ENCODE data around the gene IL31RA.

Gene IL31RA

GRCh38 chr5:55847837-55848236 is 3.3 kb upstream of the IL31RA start:
- no peak overlapping the region for H2AK5ac ChIP-seq (ENCODE audit: low read depth, low read length)
- H3K27ac ChIP-seq (replicated peaks; ENCODE audit: low read length), result no peak overlapping the region
- no peaks in the 10 kb centered on the region for H3K79me1 ChIP-seq (ENCODE audit: low read depth, low read length)
- no peaks in the 10 kb centered on the region for H3K27me3 ChIP-seq (ENCODE audit: control insufficient read depth in 3 of 3, insufficient read depth in 3 of 3, low read depth in 1 of 3, low read length in 3 of 3)
- no peak for DNase-seq (ENCODE audit: low spot score)
- H3K4me3 ChIP-seq (ENCODE audit: low read length in 2 of 2), result no peak overlapping the region
- H2BK12ac ChIP-seq (ENCODE audit: low read length), result no peak overlapping the region
- H2AFZ ChIP-seq (ENCODE audit: low read length), result no peak overlapping the region
- H2BK120ac ChIP-seq (ENCODE audit: low read depth, low read length), result no peak overlapping the region
- no peak overlapping the region for H4K91ac ChIP-seq (ENCODE audit: low read depth, low read length, poor library complexity)
- no peak overlapping the region for H4K8ac ChIP-seq (ENCODE audit: low read depth, low read length)
- H3K18ac ChIP-seq (ENCODE audit: low read length), result no peak overlapping the region
- H2BK15ac ChIP-seq (ENCODE audit: low read length), result no peak overlapping the region
- H3K36me3 ChIP-seq (replicated peaks in 1 of 2; ENCODE audit: control insufficient read depth in 2 of 2, insufficient read depth in 2 of 2, low read length in 2 of 2), result no peaks in the 10 kb centered on the region
- WGBS, 2 donors (ENCODE audit: extremely low coverage in 2 of 2, insufficient read length in 2 of 2, insufficient replicate concordance in 1 of 2), result no CpG with 5 or more reads among the region's 1 CpG
- no peak overlapping the region for H2BK5ac ChIP-seq (ENCODE audit: low read length)
- H3K4me2 ChIP-seq (ENCODE audit: insufficient read depth, low read length, poor library complexity, severe bottlenecking), result no peak overlapping the region
- no peaks in the 10 kb centered on the region for H3K4me1 ChIP-seq (ENCODE audit: control insufficient read depth in 2 of 2, insufficient read depth in 1 of 2, low read depth in 1 of 2, low read length in 2 of 2)
- no peak overlapping the region for H3K4ac ChIP-seq (ENCODE audit: low read length)
- no peak overlapping the region for H3K14ac ChIP-seq (ENCODE audit: low read length)
- no peak overlapping the region for H3K23ac ChIP-seq (ENCODE audit: low read depth, low read length, poor library complexity)
- H3K9ac ChIP-seq (ENCODE audit: low read depth, low read length, poor library complexity), result no peak overlapping the region
- no peaks in the 10 kb centered on the region for H3K9me3 ChIP-seq (replicated peaks in 1 of 2; ENCODE audit: control insufficient read depth in 2 of 2, insufficient read depth in 1 of 2, low read depth in 1 of 2, low read length in 2 of 2)

DNA sequence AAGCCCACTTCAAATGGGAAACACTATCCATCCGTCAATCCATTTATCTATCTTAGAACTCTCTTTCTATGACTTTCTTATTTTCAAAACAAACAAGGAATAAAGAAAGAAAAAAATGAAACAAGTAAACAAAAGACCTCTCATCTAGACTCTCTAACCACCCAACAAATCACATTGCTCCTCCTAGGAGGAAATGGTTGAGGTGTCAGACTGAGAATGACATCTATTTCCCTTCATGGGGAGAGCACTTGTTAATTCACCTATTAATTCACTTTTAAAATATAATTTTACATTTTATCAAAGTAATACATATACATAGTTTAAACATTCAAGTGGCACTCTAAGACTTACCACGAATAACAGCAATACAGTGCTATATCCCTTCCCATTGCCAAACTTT is 2.4 kb upstream of the IL31RA start:
- no peak for DNase-seq (ENCODE audit: low spot score)
- WGBS, 2 donors (ENCODE audit: extremely low coverage in 2 of 2, insufficient read length in 2 of 2, insufficient replicate concordance in 1 of 2), result no CpG with 5 or more reads among the region's 2 CpGs
- H3K4me1 ChIP-seq (ENCODE audit: control insufficient read depth in 2 of 2, insufficient read depth in 1 of 2, low read depth in 1 of 2, low read length in 2 of 2), result peaks cover 0 to 2% of the 10 kb centered on the region in 2 donors
- no peaks in the 10 kb centered on the region for H3K27me3 ChIP-seq (ENCODE audit: control insufficient read depth in 3 of 3, insufficient read depth in 3 of 3, low read depth in 1 of 3, low read length in 3 of 3)
- H4K8ac ChIP-seq (ENCODE audit: low read depth, low read length), result no peak overlapping the region
- H2BK120ac ChIP-seq (ENCODE audit: low read depth, low read length), result no peak overlapping the region
- H2BK5ac ChIP-seq (ENCODE audit: low read length), result no peak overlapping the region
- no peak overlapping the region for H3K9ac ChIP-seq (ENCODE audit: low read depth, low read length, poor library complexity)
- H2AFZ ChIP-seq (ENCODE audit: low read length), result no peak overlapping the region
- no peak overlapping the region for H3K18ac ChIP-seq (ENCODE audit: low read length)
- H3K4me3 ChIP-seq (ENCODE audit: low read length in 2 of 2), result no peak overlapping the region
- no peak overlapping the region for H3K4ac ChIP-seq (ENCODE audit: low read length)
- no peak overlapping the region for H3K23ac ChIP-seq (ENCODE audit: low read depth, low read length, poor library complexity)
- no peak overlapping the region for H4K91ac ChIP-seq (ENCODE audit: low read depth, low read length, poor library complexity)
- no peaks in the 10 kb centered on the region for H3K79me1 ChIP-seq (ENCODE audit: low read depth, low read length)
- H2BK15ac ChIP-seq (ENCODE audit: low read length), result no peak overlapping the region
- H3K36me3 ChIP-seq (replicated peaks in 1 of 2; ENCODE audit: control insufficient read depth in 2 of 2, insufficient read depth in 2 of 2, low read length in 2 of 2), result no peaks in the 10 kb centered on the region
- no peaks in the 10 kb centered on the region for H3K9me3 ChIP-seq (replicated peaks in 1 of 2; ENCODE audit: control insufficient read depth in 2 of 2, insufficient read depth in 1 of 2, low read depth in 1 of 2, low read length in 2 of 2)
- no peak overlapping the region for H3K14ac ChIP-seq (ENCODE audit: low read length)
- H2BK12ac ChIP-seq (ENCODE audit: low read length), result no peak overlapping the region
- H2AK5ac ChIP-seq (ENCODE audit: low read depth, low read length), result no peak overlapping the region
- no peak overlapping the region for H3K4me2 ChIP-seq (ENCODE audit: insufficient read depth, low read length, poor library complexity, severe bottlenecking)
- no peak overlapping the region for H3K27ac ChIP-seq (replicated peaks; ENCODE audit: low read length)

DNA sequence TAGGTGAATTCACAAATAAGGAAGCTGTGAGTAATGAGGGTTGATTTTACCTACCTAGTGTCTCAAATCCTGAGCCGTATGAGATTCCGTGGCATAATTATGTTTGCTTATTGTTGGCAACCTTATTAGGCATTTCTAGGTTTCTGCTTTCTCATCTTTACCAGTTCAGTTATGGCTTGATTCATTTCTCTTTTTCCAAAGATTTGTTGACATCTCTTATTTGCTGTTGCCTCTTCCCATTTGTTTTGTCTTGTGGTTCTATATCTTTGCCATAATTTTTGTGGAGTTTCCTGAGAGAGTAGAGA is 470 bp downstream of the IL31RA start:
- Histone ChIP-seq H2AK5ac (ENCODE audit: low read depth, low read length) (no peak overlapping the region), H3K4me3 (ENCODE audit: low read length in 2 of 2) (no peak overlapping the region), H3K9ac (ENCODE audit: low read depth, low read length, poor library complexity) (no peak overlapping the region), H3K9me3 (replicated peaks in 1 of 2; ENCODE audit: control insufficient read depth in 2 of 2, insufficient read depth in 1 of 2, low read depth in 1 of 2, low read length in 2 of 2) (no peaks in the 10 kb centered on the region), H2BK5ac (ENCODE audit: low read length) (no peak overlapping the region), H2BK12ac (ENCODE audit: low read length) (no peak overlapping the region), H3K23ac (ENCODE audit: low read depth, low read length, poor library complexity) (no peak overlapping the region), H3K79me1 (ENCODE audit: low read depth, low read length) (no peaks in the 10 kb centered on the region), H3K27ac (replicated peaks; ENCODE audit: low read length) (no peak overlapping the region), H3K14ac (ENCODE audit: low read length) (no peak overlapping the region), H3K18ac (ENCODE audit: low read length) (no peak overlapping the region), H4K91ac (ENCODE audit: low read depth, low read length, poor library complexity) (no peak overlapping the region), H3K4me2 (ENCODE audit: insufficient read depth, low read length, poor library complexity, severe bottlenecking) (no peak overlapping the region), H3K4ac (ENCODE audit: low read length) (no peak overlapping the region), H2BK15ac (ENCODE audit: low read length) (no peak overlapping the region), H3K4me1 (ENCODE audit: control insufficient read depth in 2 of 2, insufficient read depth in 1 of 2, low read depth in 1 of 2, low read length in 2 of 2) (peaks cover 0 to 2% of the 10 kb centered on the region in 2 donors), H2AFZ (ENCODE audit: low read length) (no peak overlapping the region), H2BK120ac (ENCODE audit: low read depth, low read length) (no peak overlapping the region), H3K36me3 (replicated peaks in 1 of 2; ENCODE audit: control insufficient read depth in 2 of 2, insufficient read depth in 2 of 2, low read length in 2 of 2) (no peaks in the 10 kb centered on the region), H4K8ac (ENCODE audit: low read depth, low read length) (no peak overlapping the region), H3K27me3 (ENCODE audit: control insufficient read depth in 3 of 3, insufficient read depth in 3 of 3, low read depth in 1 of 3, low read length in 3 of 3) (no peaks in the 10 kb centered on the region)
- DNase-seq (ENCODE audit: low spot score), result no peak
- WGBS, 2 donors (ENCODE audit: extremely low coverage in 2 of 2, insufficient read length in 2 of 2, insufficient replicate concordance in 1 of 2), result no CpG with 5 or more reads among the region's 2 CpGs

- WGBS, 2 donors (ENCODE audit: extremely low coverage in 2 of 2, insufficient read length in 2 of 2, insufficient replicate concordance in 1 of 2), result no CpG with 5 or more reads among the region's 3 CpGs
- H4K8ac ChIP-seq (ENCODE audit: low read depth, low read length), result no peak overlapping the region
- H3K23ac ChIP-seq (ENCODE audit: low read depth, low read length, poor library complexity), result no peak overlapping the region
- H4K91ac ChIP-seq (ENCODE audit: low read depth, low read length, poor library complexity), result no peak overlapping the region
- H2BK5ac ChIP-seq (ENCODE audit: low read length), result no peak overlapping the region
- H3K4me3 ChIP-seq (ENCODE audit: low read length in 2 of 2), result no peak overlapping the region
- H3K79me1 ChIP-seq (ENCODE audit: low read depth, low read length), result no peaks in the 10 kb centered on the region
- H2BK12ac ChIP-seq (ENCODE audit: low read length), result no peak overlapping the region
- H2BK15ac ChIP-seq (ENCODE audit: low read length), result no peak overlapping the region
- no peaks in the 10 kb centered on the region for H3K9me3 ChIP-seq (replicated peaks in 1 of 2; ENCODE audit: control insufficient read depth in 2 of 2, insufficient read depth in 1 of 2, low read depth in 1 of 2, low read length in 2 of 2)
- no peaks in the 10 kb centered on the region for H3K36me3 ChIP-seq (replicated peaks in 1 of 2; ENCODE audit: control insufficient read depth in 2 of 2, insufficient read depth in 2 of 2, low read length in 2 of 2)
- H2AK5ac ChIP-seq (ENCODE audit: low read depth, low read length), result no peak overlapping the region
- no peak overlapping the region for H2AFZ ChIP-seq (ENCODE audit: low read length)
- peaks cover 0 to 6% of the 10 kb centered on the region in 2 donors for H3K4me1 ChIP-seq (ENCODE audit: control insufficient read depth in 2 of 2, insufficient read depth in 1 of 2, low read depth in 1 of 2, low read length in 2 of 2)
- no peak overlapping the region for H3K4me2 ChIP-seq (ENCODE audit: insufficient read depth, low read length, poor library complexity, severe bottlenecking)
- H2BK120ac ChIP-seq (ENCODE audit: low read depth, low read length), result no peak overlapping the region
- no peak overlapping the region for H3K14ac ChIP-seq (ENCODE audit: low read length)
- no peaks in the 10 kb centered on the region for H3K27me3 ChIP-seq (ENCODE audit: control insufficient read depth in 3 of 3, insufficient read depth in 3 of 3, low read depth in 1 of 3, low read length in 3 of 3)
- no peak overlapping the region for H3K9ac ChIP-seq (ENCODE audit: low read depth, low read length, poor library complexity)
- H3K27ac ChIP-seq (replicated peaks; ENCODE audit: low read length), result no peak overlapping the region
- no peak for DNase-seq (ENCODE audit: low spot score)
- no peak overlapping the region for H3K18ac ChIP-seq (ENCODE audit: low read length)
- no peak overlapping the region for H3K4ac ChIP-seq (ENCODE audit: low read length)
Observed at GRCh38 chr5:55852503-55852902, 1.3 kb downstream of the IL31RA start.

All from neuronal stem cell (in vitro differentiated cells).